HL-60 (cell line): ENCODE data around the gene ISL1.

Experiments used
- GABPA ChIP-seq: IDR thresholded peaks from 2 replicates; pipeline ENCODE4 v1.6.1; 2012; ENCODE audit warnings: low read depth
- POLR2AphosphoS5 ChIP-seq: IDR thresholded peaks from 2 replicates; pipeline ENCODE4 v1.6.1; 2012; ENCODE audit warnings: low read depth
- SPI1 ChIP-seq: IDR thresholded peaks from 2 replicates; pipeline ENCODE4 v1.6.1; 2012; ENCODE audit warnings: low read depth, mild to moderate bottlenecking, borderline replicate concordance
- TF ChIP-seq, protein P1 (sequence below): IDR thresholded peaks from one replicate; pipeline ENCODE4 v1.5.1; 2011; ENCODE audit warnings: low read length, control low read depth, inconsistent platforms; ENCODE audit not compliant: insufficient read depth
- TF ChIP-seq, protein P2 (sequence below): IDR thresholded peaks from 2 replicates; pipeline ENCODE4 v1.6.1; 2012; ENCODE audit warnings: low read depth; ENCODE audit not compliant: insufficient replicate concordance

DNA sequence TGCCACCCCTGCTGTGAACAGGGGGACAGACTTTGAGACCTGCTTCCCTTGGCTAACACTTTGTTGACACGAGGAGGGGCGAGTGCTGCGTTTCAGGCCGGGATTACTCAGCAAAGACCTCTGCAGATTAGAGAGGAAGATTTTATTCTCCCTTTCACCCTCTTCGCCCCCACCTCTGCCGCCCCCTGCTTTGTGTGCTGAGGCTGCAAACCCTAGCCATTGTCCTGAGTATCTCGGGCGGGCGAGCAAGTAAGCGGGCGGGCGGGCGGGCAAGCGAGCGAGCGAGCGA is 6.0 kb downstream of the ISL1 start:
- TF ChIP-seq, protein P1, sequence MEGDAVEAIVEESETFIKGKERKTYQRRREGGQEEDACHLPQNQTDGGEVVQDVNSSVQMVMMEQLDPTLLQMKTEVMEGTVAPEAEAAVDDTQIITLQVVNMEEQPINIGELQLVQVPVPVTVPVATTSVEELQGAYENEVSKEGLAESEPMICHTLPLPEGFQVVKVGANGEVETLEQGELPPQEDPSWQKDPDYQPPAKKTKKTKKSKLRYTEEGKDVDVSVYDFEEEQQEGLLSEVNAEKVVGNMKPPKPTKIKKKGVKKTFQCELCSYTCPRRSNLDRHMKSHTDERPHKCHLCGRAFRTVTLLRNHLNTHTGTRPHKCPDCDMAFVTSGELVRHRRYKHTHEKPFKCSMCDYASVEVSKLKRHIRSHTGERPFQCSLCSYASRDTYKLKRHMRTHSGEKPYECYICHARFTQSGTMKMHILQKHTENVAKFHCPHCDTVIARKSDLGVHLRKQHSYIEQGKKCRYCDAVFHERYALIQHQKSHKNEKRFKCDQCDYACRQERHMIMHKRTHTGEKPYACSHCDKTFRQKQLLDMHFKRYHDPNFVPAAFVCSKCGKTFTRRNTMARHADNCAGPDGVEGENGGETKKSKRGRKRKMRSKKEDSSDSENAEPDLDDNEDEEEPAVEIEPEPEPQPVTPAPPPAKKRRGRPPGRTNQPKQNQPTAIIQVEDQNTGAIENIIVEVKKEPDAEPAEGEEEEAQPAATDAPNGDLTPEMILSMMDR, result no peak
- TF ChIP-seq POLR2AphosphoS5 (no peak), GABPA (no peak), SPI1 (no peak)
- TF ChIP-seq, protein P2, sequence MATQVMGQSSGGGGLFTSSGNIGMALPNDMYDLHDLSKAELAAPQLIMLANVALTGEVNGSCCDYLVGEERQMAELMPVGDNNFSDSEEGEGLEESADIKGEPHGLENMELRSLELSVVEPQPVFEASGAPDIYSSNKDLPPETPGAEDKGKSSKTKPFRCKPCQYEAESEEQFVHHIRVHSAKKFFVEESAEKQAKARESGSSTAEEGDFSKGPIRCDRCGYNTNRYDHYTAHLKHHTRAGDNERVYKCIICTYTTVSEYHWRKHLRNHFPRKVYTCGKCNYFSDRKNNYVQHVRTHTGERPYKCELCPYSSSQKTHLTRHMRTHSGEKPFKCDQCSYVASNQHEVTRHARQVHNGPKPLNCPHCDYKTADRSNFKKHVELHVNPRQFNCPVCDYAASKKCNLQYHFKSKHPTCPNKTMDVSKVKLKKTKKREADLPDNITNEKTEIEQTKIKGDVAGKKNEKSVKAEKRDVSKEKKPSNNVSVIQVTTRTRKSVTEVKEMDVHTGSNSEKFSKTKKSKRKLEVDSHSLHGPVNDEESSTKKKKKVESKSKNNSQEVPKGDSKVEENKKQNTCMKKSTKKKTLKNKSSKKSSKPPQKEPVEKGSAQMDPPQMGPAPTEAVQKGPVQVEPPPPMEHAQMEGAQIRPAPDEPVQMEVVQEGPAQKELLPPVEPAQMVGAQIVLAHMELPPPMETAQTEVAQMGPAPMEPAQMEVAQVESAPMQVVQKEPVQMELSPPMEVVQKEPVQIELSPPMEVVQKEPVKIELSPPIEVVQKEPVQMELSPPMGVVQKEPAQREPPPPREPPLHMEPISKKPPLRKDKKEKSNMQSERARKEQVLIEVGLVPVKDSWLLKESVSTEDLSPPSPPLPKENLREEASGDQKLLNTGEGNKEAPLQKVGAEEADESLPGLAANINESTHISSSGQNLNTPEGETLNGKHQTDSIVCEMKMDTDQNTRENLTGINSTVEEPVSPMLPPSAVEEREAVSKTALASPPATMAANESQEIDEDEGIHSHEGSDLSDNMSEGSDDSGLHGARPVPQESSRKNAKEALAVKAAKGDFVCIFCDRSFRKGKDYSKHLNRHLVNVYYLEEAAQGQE, result no peak
